Measurements from ENCODE around the gene CSF1R.

CSF1R gene

GRCh38 chr5:150120617-150121447 lies 34.5 kb upstream of the CSF1R start:
- no peak for TF ChIP-seq EZH2phosphoT487 (IDR thresholded peaks at IDR 0.05; ENCODE audit: low read depth)
- no peak for TF ChIP-seq CTCF (IDR thresholded peaks at IDR 0.05; ENCODE audit: low read depth, low read length)
- Histone ChIP-seq H3K4me2 (ENCODE audit: low read length) (no peak overlapping the region), H2AFZ (ENCODE audit: low read depth, low read length) (no peak overlapping the region), H3K36me3 (replicated peaks; ENCODE audit: low read depth, low read length) (no peaks in the 10 kb centered on the region), H3K4me1 (ENCODE audit: low read length) (no peaks in the 10 kb centered on the region), H3K4me3 (ENCODE audit: low read length) (no peak overlapping the region), H3K9me3 (ENCODE audit: insufficient read depth, low read length) (no peaks in the 10 kb centered on the region), H4K20me1 (ENCODE audit: insufficient read depth, low read length) (no peaks in the 10 kb centered on the region), H3K79me2 (ENCODE audit: low read length) (no peaks in the 10 kb centered on the region), H3K9ac (ENCODE audit: low read length) (no peak overlapping the region), H3K27ac (ENCODE audit: low read length) (no peak overlapping the region), H3K27me3 (ENCODE audit: low read depth, low read length) (no peaks in the 10 kb centered on the region)

- Histone ChIP-seq H3K27me3 (ENCODE audit: low read depth, low read length) (no peaks in the 10 kb centered on the region), H3K4me2 (ENCODE audit: low read length) (no peak overlapping the region), H3K9ac (ENCODE audit: low read length) (no peak overlapping the region), H3K9me3 (ENCODE audit: insufficient read depth, low read length) (no peaks in the 10 kb centered on the region), H3K79me2 (ENCODE audit: low read length) (no peaks in the 10 kb centered on the region), H3K4me3 (ENCODE audit: low read length) (no peak overlapping the region), H3K27ac (ENCODE audit: low read length) (no peak overlapping the region), H4K20me1 (ENCODE audit: insufficient read depth, low read length) (no peaks in the 10 kb centered on the region), H2AFZ (ENCODE audit: low read depth, low read length) (no peak overlapping the region), H3K4me1 (ENCODE audit: low read length) (no peaks in the 10 kb centered on the region), H3K36me3 (replicated peaks; ENCODE audit: low read depth, low read length) (no peaks in the 10 kb centered on the region)
- TF ChIP-seq EZH2phosphoT487 (IDR thresholded peaks at IDR 0.05; ENCODE audit: low read depth): no peak
- TF ChIP-seq CTCF (IDR thresholded peaks at IDR 0.05; ENCODE audit: low read depth, low read length): no peak
Observed at GRCh38 chr5:150120062-150120441, 33.7 kb upstream of the CSF1R start.

- Histone ChIP-seq H3K4me3 (ENCODE audit: low read length) (no peak overlapping the region), H2AFZ (ENCODE audit: low read depth, low read length) (no peak overlapping the region), H3K4me1 (ENCODE audit: low read length) (no peaks in the 10 kb centered on the region), H3K36me3 (replicated peaks; ENCODE audit: low read depth, low read length) (no peaks in the 10 kb centered on the region), H3K9ac (ENCODE audit: low read length) (no peak overlapping the region), H3K27me3 (ENCODE audit: low read depth, low read length) (no peaks in the 10 kb centered on the region), H3K79me2 (ENCODE audit: low read length) (no peaks in the 10 kb centered on the region), H3K4me2 (ENCODE audit: low read length) (no peak overlapping the region), H4K20me1 (ENCODE audit: insufficient read depth, low read length) (no peaks in the 10 kb centered on the region), H3K27ac (ENCODE audit: low read length) (no peak overlapping the region), H3K9me3 (ENCODE audit: insufficient read depth, low read length) (no peaks in the 10 kb centered on the region)
- TF ChIP-seq CTCF (IDR thresholded peaks at IDR 0.05; ENCODE audit: low read depth, low read length) (peak; percentile 14), EZH2phosphoT487 (IDR thresholded peaks at IDR 0.05; ENCODE audit: low read depth) (no peak)
Observed at GRCh38 chr5:150119421-150120061, 33.2 kb upstream of the CSF1R start.

- Histone ChIP-seq H3K27me3 (ENCODE audit: low read depth, low read length) (no peaks in the 10 kb centered on the region), H3K36me3 (replicated peaks; ENCODE audit: low read depth, low read length) (no peaks in the 10 kb centered on the region), H4K20me1 (ENCODE audit: insufficient read depth, low read length) (no peaks in the 10 kb centered on the region), H3K4me1 (ENCODE audit: low read length) (no peaks in the 10 kb centered on the region), H3K9me3 (ENCODE audit: insufficient read depth, low read length) (no peaks in the 10 kb centered on the region), H3K79me2 (ENCODE audit: low read length) (no peaks in the 10 kb centered on the region), H3K4me2 (ENCODE audit: low read length) (no peak overlapping the region), H3K27ac (ENCODE audit: low read length) (no peak overlapping the region), H2AFZ (ENCODE audit: low read depth, low read length) (no peak overlapping the region), H3K4me3 (ENCODE audit: low read length) (no peak overlapping the region), H3K9ac (ENCODE audit: low read length) (no peak overlapping the region)
- TF ChIP-seq EZH2phosphoT487 (IDR thresholded peaks at IDR 0.05; ENCODE audit: low read depth) (no peak), CTCF (IDR thresholded peaks at IDR 0.05; ENCODE audit: low read depth, low read length) (no peak)
Observed at GRCh38 chr5:150118561-150119229, 32.3 kb upstream of the CSF1R start.
